IMR-90 (cell line): ENCODE measurements around the gene NAV1.

ENCODE experiments used
- BHLHE40 ChIP-seq: fragments of 150-350 bp; IDR thresholded peaks from 2 replicates; pipeline ENCODE4 v1.6.1; 2016; ENCODE audit warnings: mild to moderate bottlenecking, low read depth, low read length
- POLR2A ChIP-seq: IDR thresholded peaks from 2 replicates; pipeline ENCODE4 v1.6.1; 2012; ENCODE audit warnings: mild to moderate bottlenecking, low read depth, low read length
- SMC3 ChIP-seq: fragments of 150-350 bp; IDR thresholded peaks from 2 replicates; pipeline ENCODE4 v1.6.1; 2016; ENCODE audit warnings: low read depth, mild to moderate bottlenecking, antibody characterized with exemption, low read length, moderate library complexity
- TF ChIP-seq, protein P1 (sequence below): conservative IDR thresholded peaks from 2 replicates; pipeline ENCODE4 v1.5.1; 2012; ENCODE audit warnings: mild to moderate bottlenecking, low read depth, low read length, improper control_type of control experiment

- TF ChIP-seq POLR2A (no peak; the same call in 1 of the 2 replicates), SMC3 (no peak), BHLHE40 (no peak)
- TF ChIP-seq, protein P1, sequence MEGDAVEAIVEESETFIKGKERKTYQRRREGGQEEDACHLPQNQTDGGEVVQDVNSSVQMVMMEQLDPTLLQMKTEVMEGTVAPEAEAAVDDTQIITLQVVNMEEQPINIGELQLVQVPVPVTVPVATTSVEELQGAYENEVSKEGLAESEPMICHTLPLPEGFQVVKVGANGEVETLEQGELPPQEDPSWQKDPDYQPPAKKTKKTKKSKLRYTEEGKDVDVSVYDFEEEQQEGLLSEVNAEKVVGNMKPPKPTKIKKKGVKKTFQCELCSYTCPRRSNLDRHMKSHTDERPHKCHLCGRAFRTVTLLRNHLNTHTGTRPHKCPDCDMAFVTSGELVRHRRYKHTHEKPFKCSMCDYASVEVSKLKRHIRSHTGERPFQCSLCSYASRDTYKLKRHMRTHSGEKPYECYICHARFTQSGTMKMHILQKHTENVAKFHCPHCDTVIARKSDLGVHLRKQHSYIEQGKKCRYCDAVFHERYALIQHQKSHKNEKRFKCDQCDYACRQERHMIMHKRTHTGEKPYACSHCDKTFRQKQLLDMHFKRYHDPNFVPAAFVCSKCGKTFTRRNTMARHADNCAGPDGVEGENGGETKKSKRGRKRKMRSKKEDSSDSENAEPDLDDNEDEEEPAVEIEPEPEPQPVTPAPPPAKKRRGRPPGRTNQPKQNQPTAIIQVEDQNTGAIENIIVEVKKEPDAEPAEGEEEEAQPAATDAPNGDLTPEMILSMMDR, result no peak
These were observed 36.4 kb upstream of the NAV1 start for GRCh38 chr1:201502511-201502857.
